HEK293 (cell line): ENCODE results near the gene FAIM.
A peak's percentile ranks its signal among the peaks of the same experiment; 100 is the strongest.

Source experiments
- CTCF ChIA-PET: fragments of 350-600 bp; formaldehyde crosslinking; extraction: SDS; loops from one replicate; lab custom pipeline; 2021; ENCODE audit warnings: antibody characterized with exemption; lab: Yijun Ruan, JAX
- POLR2A ChIA-PET: fragments of 300-600 bp; formaldehyde crosslinking; extraction: SDS; loops from one replicate; lab custom pipeline; 2020; ENCODE audit warnings: antibody characterized with exemption, inconsistent platforms; lab: Yijun Ruan, JAX
- H3K27ac ChIP-seq: fragments of 200-500 bp; sonication (Bioruptor generic); 2 replicates; pipeline ENCODE4 v1.5.1; 2014; ENCODE audit warnings: low read depth, low read length, control low read depth, inconsistent platforms; ENCODE audit errors: extremely low read depth
- H3K36me3 ChIP-seq, 2 experiments: fragments of 200-500 bp in 1 of 2; sonication (Bioruptor generic) in 1 of 2; 1 replicate in 1 of 2; 2 replicates in 1 of 2; pipeline ENCODE4 v1.5.1; 2014 to 2017; ENCODE audit warnings: inconsistent platforms in 2 of 2, low read length in 2 of 2; ENCODE audit not compliant: control insufficient read depth in 2 of 2, insufficient read depth in 1 of 2
- H3K4me1 ChIP-seq: fragments of 200-500 bp; sonication (Bioruptor generic); 2 replicates; pipeline ENCODE4 v1.5.1; 2014; ENCODE audit warnings: mild to moderate bottlenecking, low read length, inconsistent platforms; ENCODE audit not compliant: control insufficient read depth, insufficient read depth
- H3K4me3 ChIP-seq: 2 replicates; pipeline ENCODE4 v1.5.1; 2011; ENCODE audit warnings: low read depth, mild to moderate bottlenecking, control low read depth, low read length, moderate library complexity
- H3K9me3 ChIP-seq: fragments of 200-500 bp; sonication (Bioruptor generic); 2 replicates; pipeline ENCODE4 v1.5.1; 2014; ENCODE audit warnings: low read depth, low read length, inconsistent platforms; ENCODE audit not compliant: control insufficient read depth, insufficient read depth
- OVOL3 ChIP-seq: fragments of 450-650 bp; formaldehyde crosslinking; IDR thresholded peaks from 2 replicates; pipeline ENCODE4 v1.5.1; 2016; ENCODE audit warnings: missing biosample characterization, missing genetic modification characterization
- PRDM2 ChIP-seq: fragments of 450-650 bp; formaldehyde crosslinking; IDR thresholded peaks from 2 replicates; pipeline ENCODE4 v1.5.1; 2016; ENCODE audit warnings: missing biosample characterization, missing genetic modification characterization, borderline replicate concordance
- SETDB1 ChIP-seq: IDR thresholded peaks from one replicate; pipeline ENCODE4 v1.6.1; 2017; ENCODE audit warnings: mild to moderate bottlenecking, low read length, moderate library complexity, mixed read lengths; ENCODE audit not compliant: insufficient read length
- SP3 ChIP-seq: fragments of 450-650 bp; formaldehyde crosslinking; IDR thresholded peaks from 2 replicates; pipeline ENCODE4 v1.5.1; 2016; ENCODE audit warnings: missing biosample characterization, missing genetic modification characterization
- ZBTB49 ChIP-seq: fragments of 450-650 bp; formaldehyde crosslinking; IDR thresholded peaks from 2 replicates; pipeline ENCODE4 v1.5.1; 2016; ENCODE audit warnings: missing biosample characterization, missing genetic modification characterization, low read depth
- ZBTB6 ChIP-seq: fragments of 450-650 bp; formaldehyde crosslinking; IDR thresholded peaks from 2 replicates; pipeline ENCODE4 v1.5.1; 2017; ENCODE audit warnings: missing biosample characterization, missing genetic modification characterization
- ZNF121 ChIP-seq: fragments of 450-650 bp; formaldehyde crosslinking; IDR thresholded peaks from 2 replicates; pipeline ENCODE4 v1.5.1; 2016; ENCODE audit warnings: missing biosample characterization, missing genetic modification characterization
- ZNF362 ChIP-seq: fragments of 450-650 bp; formaldehyde crosslinking; IDR thresholded peaks from 2 replicates; pipeline ENCODE4 v1.5.1; 2016; ENCODE audit warnings: missing biosample characterization, missing genetic modification characterization
- ZNF37A ChIP-seq: fragments of 450-650 bp; IDR thresholded peaks from 2 replicates; pipeline ENCODE4 v1.5.1; 2018; ENCODE audit warnings: missing biosample characterization, missing genetic modification characterization
- ZNF404 ChIP-seq: fragments of 450-650 bp; formaldehyde crosslinking; IDR thresholded peaks from 2 replicates; pipeline ENCODE4 v1.5.1; 2017; ENCODE audit warnings: missing biosample characterization, missing genetic modification characterization
- ZNF473 ChIP-seq: fragments of 450-650 bp; formaldehyde crosslinking; IDR thresholded peaks from 2 replicates; pipeline ENCODE4 v1.5.1; 2017; ENCODE audit warnings: missing biosample characterization, missing genetic modification characterization
- ZNF626 ChIP-seq: fragments of 450-650 bp; sonication (Bioruptor Pico); formaldehyde crosslinking; IDR thresholded peaks from 2 replicates; pipeline ENCODE4 v1.5.1; 2018; ENCODE audit warnings: missing biosample characterization, missing genetic modification characterization, inconsistent platforms
- ZNF664 ChIP-seq: fragments of 450-650 bp; formaldehyde crosslinking; IDR thresholded peaks from 2 replicates; pipeline ENCODE4 v1.5.1; 2016; ENCODE audit warnings: missing biosample characterization, missing genetic modification characterization
- ZNF76 ChIP-seq: fragments of 450-650 bp; formaldehyde crosslinking; IDR thresholded peaks from 2 replicates; pipeline ENCODE4; 2016; ENCODE audit warnings: low read depth, missing biosample characterization, missing genetic modification characterization, borderline replicate concordance
- TF ChIP-seq, protein P1 (sequence below): fragments of 450-650 bp; formaldehyde crosslinking; IDR thresholded peaks from 2 replicates; pipeline ENCODE4 v1.5.1; 2017; ENCODE audit warnings: missing biosample characterization, missing genetic modification characterization
- TF ChIP-seq, protein P2 (sequence below): fragments of 450-650 bp; formaldehyde crosslinking; IDR thresholded peaks from 2 replicates; pipeline ENCODE4 v1.5.1; 2016; ENCODE audit warnings: missing biosample characterization, missing genetic modification characterization

The FAIM gene

DNA sequence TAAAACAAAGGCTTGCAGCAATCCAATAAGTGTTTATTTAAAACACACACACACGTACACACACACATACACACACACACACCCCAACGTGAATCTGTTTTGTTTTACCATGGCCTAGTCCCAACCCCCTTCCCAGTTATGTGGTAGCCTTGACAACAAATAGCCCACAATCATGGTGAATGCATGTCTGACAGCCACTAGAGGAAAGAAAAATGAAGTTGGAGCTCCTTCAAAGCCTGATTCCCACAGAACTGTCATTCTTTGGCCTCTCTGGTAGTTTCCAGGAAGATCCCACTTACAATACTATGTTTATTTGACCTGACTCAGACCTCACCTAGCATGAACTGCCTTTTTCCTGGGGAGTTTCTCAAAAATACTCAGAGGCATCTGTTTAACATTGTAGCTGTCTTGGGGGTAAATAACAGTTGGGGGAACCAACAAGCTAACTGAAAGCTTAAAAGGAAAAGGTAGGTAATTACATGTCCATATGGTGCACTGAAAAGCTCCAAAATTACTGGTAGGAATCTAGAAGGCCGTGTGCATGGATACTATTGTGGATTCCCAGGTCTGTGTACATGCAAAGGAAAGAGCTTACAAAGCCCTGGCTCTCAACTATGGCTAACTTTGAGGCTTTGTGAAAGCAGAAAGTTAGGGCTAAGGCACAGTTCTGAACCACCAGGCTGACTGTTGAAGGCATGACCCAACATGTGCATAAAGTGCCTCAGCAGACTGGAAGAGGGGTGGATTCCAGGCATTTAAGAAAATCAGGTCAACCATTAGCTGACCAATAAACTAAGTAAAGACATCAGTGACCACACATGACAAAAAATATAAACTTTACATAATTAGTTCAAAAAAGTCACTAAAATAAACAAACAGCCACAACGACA lies 65.3 kb downstream of the FAIM start:
- Histone ChIP-seq H3K4me3 (no peak overlapping the region), H3K27ac (no peak overlapping the region), H3K36me3 (peaks cover 0 to 3% of the 10 kb centered on the region in 2 experiments; a peak in 1 of 3 replicates), H3K9me3 (no peaks in the 10 kb centered on the region), H3K4me1 (no peaks in the 10 kb centered on the region)
- POLR2A ChIA-PET: interaction anchor here (0.6 kb wide), 1 partner anchor 258 kb away, joined by 3 read pairs; no protein-coding TSS in a partner anchor
- CTCF ChIA-PET: interaction anchor here (0.7 to 1.2 kb wide), 2 partner anchors 28 to 241 kb away, joined by 3 read pairs; no protein-coding TSS in a partner anchor
- TF ChIP-seq ZNF473 (no peak), ZNF37A (tag by site-specific recombination) (no peak), ZNF404 (tag by site-specific recombination) (no peak)
- TF ChIP-seq, protein P1, sequence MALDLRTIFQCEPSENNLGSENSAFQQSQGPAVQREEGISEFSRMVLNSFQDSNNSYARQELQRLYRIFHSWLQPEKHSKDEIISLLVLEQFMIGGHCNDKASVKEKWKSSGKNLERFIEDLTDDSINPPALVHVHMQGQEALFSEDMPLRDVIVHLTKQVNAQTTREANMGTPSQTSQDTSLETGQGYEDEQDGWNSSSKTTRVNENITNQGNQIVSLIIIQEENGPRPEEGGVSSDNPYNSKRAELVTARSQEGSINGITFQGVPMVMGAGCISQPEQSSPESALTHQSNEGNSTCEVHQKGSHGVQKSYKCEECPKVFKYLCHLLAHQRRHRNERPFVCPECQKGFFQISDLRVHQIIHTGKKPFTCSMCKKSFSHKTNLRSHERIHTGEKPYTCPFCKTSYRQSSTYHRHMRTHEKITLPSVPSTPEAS: no peak
- TF ChIP-seq, protein P2, sequence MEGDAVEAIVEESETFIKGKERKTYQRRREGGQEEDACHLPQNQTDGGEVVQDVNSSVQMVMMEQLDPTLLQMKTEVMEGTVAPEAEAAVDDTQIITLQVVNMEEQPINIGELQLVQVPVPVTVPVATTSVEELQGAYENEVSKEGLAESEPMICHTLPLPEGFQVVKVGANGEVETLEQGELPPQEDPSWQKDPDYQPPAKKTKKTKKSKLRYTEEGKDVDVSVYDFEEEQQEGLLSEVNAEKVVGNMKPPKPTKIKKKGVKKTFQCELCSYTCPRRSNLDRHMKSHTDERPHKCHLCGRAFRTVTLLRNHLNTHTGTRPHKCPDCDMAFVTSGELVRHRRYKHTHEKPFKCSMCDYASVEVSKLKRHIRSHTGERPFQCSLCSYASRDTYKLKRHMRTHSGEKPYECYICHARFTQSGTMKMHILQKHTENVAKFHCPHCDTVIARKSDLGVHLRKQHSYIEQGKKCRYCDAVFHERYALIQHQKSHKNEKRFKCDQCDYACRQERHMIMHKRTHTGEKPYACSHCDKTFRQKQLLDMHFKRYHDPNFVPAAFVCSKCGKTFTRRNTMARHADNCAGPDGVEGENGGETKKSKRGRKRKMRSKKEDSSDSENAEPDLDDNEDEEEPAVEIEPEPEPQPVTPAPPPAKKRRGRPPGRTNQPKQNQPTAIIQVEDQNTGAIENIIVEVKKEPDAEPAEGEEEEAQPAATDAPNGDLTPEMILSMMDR (tag by site-specific recombination): no peak

GRCh38 chr3:138675393-138675792 lies 66.8 kb downstream of the FAIM start:
- peaks cover 0 to 3% of the 10 kb centered on the region in 2 experiments; a peak in 1 of 3 replicates for H3K36me3 ChIP-seq
- POLR2A ChIA-PET: no interaction called here

GRCh38 chr3:138678086-138678485 lies 69.5 kb downstream of the FAIM start:
- ChIA-PET POLR2A (no interaction called here), CTCF (interaction anchor here (1.9 kb wide), 1 partner anchor 237 kb away, joined by 7 read pairs; no protein-coding TSS in a partner anchor)
- Histone ChIP-seq H3K36me3 (peaks cover 0 to 3% of the 10 kb centered on the region in 2 experiments; a peak in 2 of 3 replicates), H3K4me1 (no peaks in the 10 kb centered on the region), H3K27ac (no peak overlapping the region), H3K4me3 (no peak overlapping the region), H3K9me3 (no peaks in the 10 kb centered on the region)
- TF ChIP-seq ZBTB6 (tag by site-specific recombination): no peak
- TF ChIP-seq ZNF76 (tag by site-specific recombination): no peak
- no peak for TF ChIP-seq ZNF362 (tag by site-specific recombination)
- TF ChIP-seq SP3 (tag by site-specific recombination): no peak
- TF ChIP-seq ZNF121 (tag by site-specific recombination): no peak
- TF ChIP-seq ZBTB49 (tag by site-specific recombination): no peak
- TF ChIP-seq PRDM2 (tag by site-specific recombination): no peak
- no peak for TF ChIP-seq OVOL3 (tag by site-specific recombination)

More at GRCh38 chr3:138675393-138675792, 66.8 kb downstream of the FAIM start:
- CTCF ChIA-PET: no interaction called here
- Histone ChIP-seq H3K9me3 (no peaks in the 10 kb centered on the region), H3K27ac (no peak overlapping the region), H3K4me1 (no peaks in the 10 kb centered on the region), H3K4me3 (no peak overlapping the region)
- no peak for TF ChIP-seq ZNF664 (tag by site-specific recombination)
- 0 out of 2 replicates have a peak, but pooled peaks have one; percentile 33 for TF ChIP-seq ZNF626 (tag by site-specific recombination)
- peak; percentile 65 for TF ChIP-seq SETDB1
